GM12864 (cell line): ENCODE data around the gene LBX2.
A peak's percentile ranks its signal among the peaks of the same experiment; 100 is the strongest.
"Not testable (repeated sequence)": the region's sequence is repeated elsewhere in the genome, so short reads cannot be mapped to it uniquely, and the experiment has no call there.

Experiments used
- DNase-seq: peaks from one replicate; pipeline ENCODE4 v3.0.0-alpha.2; 2011; ENCODE audit warnings: low read depth
- H3K4me3 ChIP-seq: 2 replicates; pipeline ENCODE4 v1.5.1; 2011; ENCODE audit warnings: mild to moderate bottlenecking, low read depth, low read length, control low read depth
- CTCF ChIP-seq: IDR thresholded peaks from 2 replicates; pipeline ENCODE4 v1.5.1; 2011; ENCODE audit warnings: low read depth, mild to moderate bottlenecking, moderate library complexity, low read length, control low read depth, inconsistent platforms; ENCODE audit errors: missing control alignments

Gene LBX2

GRCh38 chr2:74462786-74463105 lies 36.7 kb downstream of the LBX2 start:
- no peak for TF ChIP-seq CTCF
- no peak for DNase-seq
- H3K4me3 ChIP-seq: no peak overlapping the region

DNA sequence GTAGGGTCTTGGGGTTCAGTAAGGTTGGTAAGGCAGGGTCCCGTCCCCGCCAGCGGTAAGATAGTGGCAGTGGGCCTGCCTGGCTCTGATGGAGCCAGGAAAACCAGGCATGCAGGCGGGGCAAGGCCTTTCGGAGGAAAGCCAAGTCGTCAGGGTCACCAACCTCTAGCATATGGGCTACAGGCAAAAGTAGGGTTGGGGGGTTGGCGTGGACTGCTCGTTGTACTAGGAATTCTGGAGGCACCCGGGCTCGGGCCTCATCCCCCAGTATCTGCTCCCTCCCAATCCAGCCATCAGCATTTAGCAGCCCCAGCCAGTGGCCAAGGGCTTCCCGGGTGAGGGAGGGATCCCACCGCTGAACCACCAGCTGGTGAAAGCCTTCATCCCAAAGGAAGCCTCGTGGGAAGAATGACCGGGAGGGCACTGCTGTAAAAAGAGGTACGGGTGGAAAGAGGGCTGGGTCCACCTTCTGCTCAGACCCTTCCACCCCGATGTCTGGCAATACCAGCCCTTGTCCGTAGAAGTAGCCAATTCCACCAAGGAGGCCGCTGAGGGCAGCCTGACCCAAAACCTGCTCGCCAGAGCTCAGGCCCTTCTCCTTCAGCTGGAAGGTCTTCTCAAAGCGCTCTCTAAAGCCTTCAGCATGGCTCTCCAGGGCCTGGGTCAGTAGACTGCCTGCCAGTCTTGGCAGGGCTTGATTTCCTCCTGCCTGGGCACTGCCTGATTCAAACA lies 37.2 kb downstream of the LBX2 start:
- TF ChIP-seq CTCF: no peak
- H3K4me3 ChIP-seq: no peak overlapping the region
- DNase-seq: no peak

DNA sequence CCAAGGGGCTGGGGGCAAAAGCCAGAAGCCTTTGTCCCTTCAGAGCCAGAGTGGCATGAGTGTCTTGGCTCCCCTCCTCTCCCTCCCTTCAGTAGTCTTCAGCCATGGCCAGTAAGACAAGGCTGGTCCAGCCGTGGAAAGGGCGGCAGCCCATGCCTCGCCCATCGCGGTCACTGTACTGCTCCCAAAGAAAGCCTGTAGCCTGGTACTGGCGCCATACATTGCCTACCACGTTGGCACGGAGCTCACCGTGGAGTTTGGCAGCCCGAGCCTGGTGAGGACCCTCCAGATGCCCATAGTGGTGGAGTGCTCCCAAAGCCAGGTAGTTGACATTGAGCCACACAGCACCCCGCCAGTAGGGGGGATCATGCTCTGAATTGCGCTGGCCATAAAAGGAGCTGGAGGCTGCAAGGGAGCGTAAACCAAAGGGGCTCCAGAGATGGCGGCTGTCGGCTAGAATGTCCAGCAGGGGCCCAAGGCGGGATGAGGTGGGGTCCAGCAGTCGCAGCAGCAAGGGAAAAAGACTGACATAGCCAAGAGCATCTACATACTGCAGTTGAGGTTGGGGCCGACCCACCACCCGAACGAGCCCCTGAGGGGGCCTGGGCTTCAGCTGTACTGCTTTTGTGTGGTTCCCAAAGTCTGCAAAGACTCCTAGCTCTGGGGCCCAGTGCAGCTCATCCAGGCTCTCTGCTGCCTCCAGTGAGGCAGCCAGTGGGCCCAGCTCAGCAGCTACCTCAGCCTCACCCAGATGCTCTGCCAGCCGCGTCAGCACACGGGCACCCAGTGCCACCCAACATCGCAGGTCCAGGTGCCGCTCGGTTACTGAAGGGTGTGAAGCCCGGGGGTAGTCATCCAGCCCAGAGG lies 38.0 kb downstream of the LBX2 start:
- no peak overlapping the region for H3K4me3 ChIP-seq
- peak; percentile 35 for TF ChIP-seq CTCF
- DNase-seq: no peak

DNA sequence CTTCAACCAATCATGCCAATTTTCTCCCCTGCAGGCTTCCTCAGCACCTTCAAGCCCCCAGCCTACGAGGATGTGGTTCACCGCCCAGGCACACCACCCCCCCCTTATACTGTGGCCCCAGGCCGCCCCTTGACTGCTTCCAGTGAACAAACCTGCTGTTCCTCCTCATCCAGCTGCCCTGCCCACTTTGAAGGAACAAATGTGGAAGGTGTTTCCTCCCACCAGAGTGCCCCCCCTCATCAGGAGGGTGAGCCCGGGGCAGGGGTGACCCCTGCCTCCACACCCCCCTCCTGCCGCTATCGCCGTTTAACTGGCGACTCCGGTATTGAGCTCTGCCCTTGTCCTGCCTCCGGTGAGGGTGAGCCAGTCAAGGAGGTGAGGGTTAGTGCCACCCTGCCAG lies 39.2 kb downstream of the LBX2 start:
- DNase-seq: not testable (repeated sequence)

DNA sequence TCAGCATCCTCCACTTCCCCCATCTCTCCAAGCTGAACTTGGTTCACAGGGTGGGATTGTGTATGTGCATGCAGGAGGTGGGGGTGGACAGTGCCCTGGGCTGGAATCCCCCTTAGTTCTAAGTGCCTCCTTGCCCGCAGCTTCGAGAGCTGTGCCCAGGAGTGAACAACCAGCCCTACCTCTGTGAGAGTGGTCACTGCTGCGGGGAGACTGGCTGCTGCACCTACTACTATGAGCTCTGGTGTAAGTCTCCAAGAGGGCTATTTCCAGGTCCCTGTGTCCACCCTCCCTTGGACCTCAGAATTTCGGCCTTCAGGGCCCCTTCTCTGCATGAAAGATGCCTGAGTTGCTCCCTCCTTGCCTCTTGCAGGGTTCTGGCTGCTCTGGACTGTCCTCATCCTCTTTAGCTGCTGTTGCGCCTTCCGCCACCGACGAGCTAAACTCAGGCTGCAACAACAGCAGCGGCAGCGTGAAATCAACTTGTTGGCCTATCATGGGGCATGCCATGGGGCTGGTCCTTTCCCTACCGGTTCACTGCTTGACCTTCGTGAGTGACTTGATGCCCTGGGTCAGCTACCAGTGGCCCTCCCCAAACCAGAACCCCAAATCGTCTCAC lies 39.8 kb downstream of the LBX2 start:
- not testable (repeated sequence) for DNase-seq
- peak overlapping the region; percentile 90 for H3K4me3 ChIP-seq

More for the DNA sequence above, 39.2 kb downstream of the LBX2 start:
- not testable (repeated sequence) for H3K4me3 ChIP-seq

GRCh38 chr2:74458938-74459363 lies 40.5 kb downstream of the LBX2 start:
- DNase-seq: no peak
- TF ChIP-seq CTCF: no peak

DNA sequence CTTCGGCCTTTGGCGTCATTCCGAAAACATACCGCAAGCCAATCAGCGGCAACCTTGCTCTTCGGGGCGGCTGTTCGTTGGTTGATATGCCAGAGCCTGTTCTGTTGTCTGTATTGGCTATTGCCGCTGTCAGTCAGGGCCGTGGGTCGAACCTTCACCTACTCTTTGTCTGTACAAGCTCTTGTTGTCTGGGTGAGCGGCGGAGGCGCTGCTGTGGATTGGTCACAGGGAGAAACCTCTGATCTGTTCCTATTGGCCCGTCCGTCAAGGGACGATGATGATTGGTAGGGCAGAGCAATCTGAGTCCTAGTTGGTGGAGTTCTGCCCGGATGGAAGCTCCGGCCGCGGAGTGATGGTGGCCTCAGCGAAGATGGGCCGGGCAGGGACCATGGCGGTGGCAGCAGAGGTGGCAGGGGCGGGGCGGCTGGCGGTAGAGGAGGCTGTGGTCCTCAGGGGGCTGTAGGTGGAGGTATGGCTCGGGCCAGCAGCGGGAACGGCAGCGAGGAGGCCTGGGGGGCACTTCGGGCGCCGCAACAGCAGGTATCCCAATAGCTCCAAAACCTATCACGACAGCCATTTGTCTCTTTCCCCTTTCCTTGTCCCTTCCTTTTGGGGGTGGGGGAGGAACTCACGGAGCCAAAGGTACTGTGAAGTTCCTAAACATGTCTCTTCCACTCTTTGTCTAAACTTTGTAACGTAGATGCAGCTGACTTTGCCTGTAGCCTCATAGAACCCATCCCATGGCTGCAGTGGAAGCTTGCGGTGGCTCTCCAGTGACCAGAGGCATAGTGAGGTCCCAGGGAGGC lies 41.1 kb downstream of the LBX2 start, which contains the start of gene WBP1:
Gene WBP1, plus strand, starts transcription at position 307 of the 806 bp plus-strand sequence. Its CDS starts 165 bp downstream, at position 472.
- peak within 1 kb of the TSS; percentile 90 for H3K4me3 ChIP-seq
- peak; percentile 100 for DNase-seq
- TF ChIP-seq CTCF: no peak

More at GRCh38 chr2:74458938-74459363, 40.5 kb downstream of the LBX2 start:
- peak overlapping the region; percentile 90 for H3K4me3 ChIP-seq
